ENCODE measurements around the gene EFEMP1.

Gene EFEMP1

GRCh38 chr2:55864351-55865084, 59.1 kb downstream of the EFEMP1 start:
- H3K4me1 ChIP-seq (ENCODE audit: insufficient read depth, low read length): no peaks in the 10 kb centered on the region
- H3K36me3 ChIP-seq (ENCODE audit: insufficient read depth, low read length): no peaks in the 10 kb centered on the region
- no peaks in the 10 kb centered on the region for H3K27me3 ChIP-seq (ENCODE audit: insufficient read depth, low read length)
- no peaks in the 10 kb centered on the region for H3K9me3 ChIP-seq (ENCODE audit: low read length)
- no peak overlapping the region for H3K4me3 ChIP-seq (ENCODE audit: low read length)
- no peak overlapping the region for H2AFZ ChIP-seq (ENCODE audit: low read depth, low read length)

- no peaks in the 10 kb centered on the region for H3K9me3 ChIP-seq (ENCODE audit: low read length)
- no peak overlapping the region for H2AFZ ChIP-seq (ENCODE audit: low read depth, low read length)
- H3K27me3 ChIP-seq (ENCODE audit: insufficient read depth, low read length): no peaks in the 10 kb centered on the region
- no peaks in the 10 kb centered on the region for H3K4me1 ChIP-seq (ENCODE audit: insufficient read depth, low read length)
- no peaks in the 10 kb centered on the region for H3K36me3 ChIP-seq (ENCODE audit: insufficient read depth, low read length)
- H3K4me3 ChIP-seq (ENCODE audit: low read length): no peak overlapping the region
Observed at GRCh38 chr2:55862673-55863390, 60.8 kb downstream of the EFEMP1 start.

GRCh38 chr2:55862246-55862645, 61.3 kb downstream of the EFEMP1 start:
- H3K36me3 ChIP-seq (ENCODE audit: insufficient read depth, low read length): no peaks in the 10 kb centered on the region
- H3K4me3 ChIP-seq (ENCODE audit: low read length): no peak overlapping the region
- H3K27me3 ChIP-seq (ENCODE audit: insufficient read depth, low read length): no peaks in the 10 kb centered on the region
- no peaks in the 10 kb centered on the region for H3K9me3 ChIP-seq (ENCODE audit: low read length)
- H3K4me1 ChIP-seq (ENCODE audit: insufficient read depth, low read length): no peaks in the 10 kb centered on the region
- H2AFZ ChIP-seq (ENCODE audit: low read depth, low read length): no peak overlapping the region

GRCh38 chr2:55861733-55862132, 61.8 kb downstream of the EFEMP1 start:
- H3K9me3 ChIP-seq (ENCODE audit: low read length): no peaks in the 10 kb centered on the region
- no peaks in the 10 kb centered on the region for H3K27me3 ChIP-seq (ENCODE audit: insufficient read depth, low read length)
- H3K36me3 ChIP-seq (ENCODE audit: insufficient read depth, low read length): no peaks in the 10 kb centered on the region
- H3K4me3 ChIP-seq (ENCODE audit: low read length): no peak overlapping the region
- no peak overlapping the region for H2AFZ ChIP-seq (ENCODE audit: low read depth, low read length)
- no peaks in the 10 kb centered on the region for H3K4me1 ChIP-seq (ENCODE audit: insufficient read depth, low read length)

- no peak overlapping the region for H3K4me3 ChIP-seq (ENCODE audit: low read length)
- no peaks in the 10 kb centered on the region for H3K27me3 ChIP-seq (ENCODE audit: insufficient read depth, low read length)
- H2AFZ ChIP-seq (ENCODE audit: low read depth, low read length): no peak overlapping the region
- H3K9me3 ChIP-seq (ENCODE audit: low read length): no peaks in the 10 kb centered on the region
- H3K36me3 ChIP-seq (ENCODE audit: insufficient read depth, low read length): no peaks in the 10 kb centered on the region
- H3K4me1 ChIP-seq (ENCODE audit: insufficient read depth, low read length): no peaks in the 10 kb centered on the region
Observed at GRCh38 chr2:55860832-55861231, 62.8 kb downstream of the EFEMP1 start.

GRCh38 chr2:55859875-55860274, 63.7 kb downstream of the EFEMP1 start:
- Histone ChIP-seq H3K36me3 (ENCODE audit: insufficient read depth, low read length) (no peaks in the 10 kb centered on the region), H3K9me3 (ENCODE audit: low read length) (no peaks in the 10 kb centered on the region), H3K4me1 (ENCODE audit: insufficient read depth, low read length) (no peaks in the 10 kb centered on the region), H2AFZ (ENCODE audit: low read depth, low read length) (no peak overlapping the region), H3K27me3 (ENCODE audit: insufficient read depth, low read length) (no peaks in the 10 kb centered on the region), H3K4me3 (ENCODE audit: low read length) (no peak overlapping the region)

- Histone ChIP-seq H3K9me3 (ENCODE audit: low read length) (no peaks in the 10 kb centered on the region), H3K4me3 (ENCODE audit: low read length) (no peak overlapping the region), H3K4me1 (ENCODE audit: insufficient read depth, low read length) (no peaks in the 10 kb centered on the region), H3K27me3 (ENCODE audit: insufficient read depth, low read length) (no peaks in the 10 kb centered on the region), H3K36me3 (ENCODE audit: insufficient read depth, low read length) (no peaks in the 10 kb centered on the region), H2AFZ (ENCODE audit: low read depth, low read length) (no peak overlapping the region)
Observed at GRCh38 chr2:55857766-55858165, 65.8 kb downstream of the EFEMP1 start.

GRCh38 chr2:55856936-55857335, 66.6 kb downstream of the EFEMP1 start:
- Histone ChIP-seq H3K9me3 (ENCODE audit: low read length) (no peaks in the 10 kb centered on the region), H3K4me3 (ENCODE audit: low read length) (no peak overlapping the region), H3K36me3 (ENCODE audit: insufficient read depth, low read length) (no peaks in the 10 kb centered on the region), H3K4me1 (ENCODE audit: insufficient read depth, low read length) (no peaks in the 10 kb centered on the region), H2AFZ (ENCODE audit: low read depth, low read length) (no peak overlapping the region), H3K27me3 (ENCODE audit: insufficient read depth, low read length) (no peaks in the 10 kb centered on the region)

- no peaks in the 10 kb centered on the region for H3K4me1 ChIP-seq (ENCODE audit: insufficient read depth, low read length)
- no peaks in the 10 kb centered on the region for H3K27me3 ChIP-seq (ENCODE audit: insufficient read depth, low read length)
- H3K36me3 ChIP-seq (ENCODE audit: insufficient read depth, low read length): no peaks in the 10 kb centered on the region
- no peak overlapping the region for H2AFZ ChIP-seq (ENCODE audit: low read depth, low read length)
- no peaks in the 10 kb centered on the region for H3K9me3 ChIP-seq (ENCODE audit: low read length)
- no peak overlapping the region for H3K4me3 ChIP-seq (ENCODE audit: low read length)
Observed at GRCh38 chr2:55848096-55848495, 75.5 kb downstream of the EFEMP1 start.

GRCh38 chr2:55846426-55846825, 77.2 kb downstream of the EFEMP1 start:
- Histone ChIP-seq H3K4me3 (ENCODE audit: low read length) (no peak overlapping the region), H3K36me3 (ENCODE audit: insufficient read depth, low read length) (no peaks in the 10 kb centered on the region), H2AFZ (ENCODE audit: low read depth, low read length) (no peak overlapping the region), H3K4me1 (ENCODE audit: insufficient read depth, low read length) (no peaks in the 10 kb centered on the region), H3K27me3 (ENCODE audit: insufficient read depth, low read length) (no peaks in the 10 kb centered on the region), H3K9me3 (ENCODE audit: low read length) (no peaks in the 10 kb centered on the region)

- Histone ChIP-seq H3K36me3 (ENCODE audit: insufficient read depth, low read length) (no peaks in the 10 kb centered on the region), H2AFZ (ENCODE audit: low read depth, low read length) (no peak overlapping the region), H3K4me3 (ENCODE audit: low read length) (no peak overlapping the region), H3K9me3 (ENCODE audit: low read length) (no peaks in the 10 kb centered on the region), H3K27me3 (ENCODE audit: insufficient read depth, low read length) (no peaks in the 10 kb centered on the region), H3K4me1 (ENCODE audit: insufficient read depth, low read length) (peaks cover 1% of the 10 kb centered on the region)
Observed at GRCh38 chr2:55844986-55845385, 78.6 kb downstream of the EFEMP1 start.

GRCh38 chr2:55843994-55844345, 79.6 kb downstream of the EFEMP1 start:
- Histone ChIP-seq H3K27me3 (ENCODE audit: insufficient read depth, low read length) (no peaks in the 10 kb centered on the region), H2AFZ (ENCODE audit: low read depth, low read length) (no peak overlapping the region), H3K4me3 (ENCODE audit: low read length) (no peak overlapping the region), H3K4me1 (ENCODE audit: insufficient read depth, low read length) (peaks cover 11% of the 10 kb centered on the region), H3K36me3 (ENCODE audit: insufficient read depth, low read length) (no peaks in the 10 kb centered on the region), H3K9me3 (ENCODE audit: low read length) (no peaks in the 10 kb centered on the region)

GRCh38 chr2:55843096-55843993, 80.2 kb downstream of the EFEMP1 start:
- Histone ChIP-seq H3K27me3 (ENCODE audit: insufficient read depth, low read length) (no peaks in the 10 kb centered on the region), H3K36me3 (ENCODE audit: insufficient read depth, low read length) (no peaks in the 10 kb centered on the region)

More at GRCh38 chr2:55843096-55843993, 80.2 kb downstream of the EFEMP1 start:
- Histone ChIP-seq H3K9me3 (ENCODE audit: low read length) (no peaks in the 10 kb centered on the region), H3K4me1 (ENCODE audit: insufficient read depth, low read length) (peaks cover 13% of the 10 kb centered on the region), H2AFZ (ENCODE audit: low read depth, low read length) (no peak overlapping the region), H3K4me3 (ENCODE audit: low read length) (no peak overlapping the region)

All from neuron (in vitro differentiated cells).